IMR-90 (cell line): Measurements from ENCODE around the gene NBPF1. TPM values are rescaled to one million over a fixed set of nuclear protein-coding genes. Genes with fewer than 3 reads are reported as not detected.
A peak's percentile ranks its signal among the peaks of the same experiment; 100 is the strongest.
"Not testable (repeated sequence)": the region's sequence is repeated elsewhere in the genome, so short reads cannot be mapped to it uniquely, and the experiment has no call there.

Source experiments
- ATAC-seq: fragments of 200-7000 bp; cut with Tn5 transposase; 2 replicates; pipeline ENCODE4 v1.9.1; 2020; ENCODE audit warnings: low read depth, mild to moderate bottlenecking, moderate library complexity
- BruUV-seq: library from RNA; stranded (reverse); fragments of 400-500 nt; replicated peaks from 2 replicates; lab custom pipeline; 2021; lab: Mats Ljungman, UMichigan
- CTCF ChIA-PET: fragments of 300-600 bp; formaldehyde crosslinking; extraction: SDS; loops from one replicate; lab custom pipeline; 2021; ENCODE audit warnings: antibody characterized with exemption; lab: Yijun Ruan, JAX
- POLR2A ChIA-PET: fragments of 300-600 bp; sonication (Branson Sonifier 250); formaldehyde crosslinking; loops from one replicate; lab custom pipeline; 2022; ENCODE audit warnings: antibody characterized with exemption; ENCODE audit not compliant: unreplicated experiment; lab: Charles Lee
- DNase-seq: peaks from one replicate; pipeline ENCODE4 v3.0.0; 2013
- H2AFZ ChIP-seq: replicated peaks from 2 replicates; pipeline ENCODE3; 2013; ENCODE audit warnings: low read length, mild to moderate bottlenecking; ENCODE audit not compliant: poor library complexity
- H2AK5ac ChIP-seq: 2 replicates; pipeline ENCODE4 v1.6.1; 2013; ENCODE audit warnings: low read depth, low read length, inconsistent platforms
- H2AK9ac ChIP-seq: replicated peaks from 2 replicates; pipeline ENCODE3; 2013; ENCODE audit warnings: mild to moderate bottlenecking, low read depth, low read length, moderate library complexity; ENCODE audit not compliant: poor library complexity
- H2BK120ac ChIP-seq: 2 replicates; pipeline ENCODE4 v1.6.1; 2013; ENCODE audit warnings: low read depth, low read length, inconsistent platforms
- H2BK15ac ChIP-seq: 3 replicates; pipeline ENCODE4 v1.6.1; 2013; ENCODE audit warnings: low read depth, low read length, inconsistent platforms
- H2BK20ac ChIP-seq: 2 replicates; pipeline ENCODE4 v1.6.1; 2013; ENCODE audit warnings: low read depth, mild to moderate bottlenecking, inconsistent platforms, low read length, moderate library complexity
- H2BK5ac ChIP-seq: 2 replicates; pipeline ENCODE4 v1.6.1; 2013; ENCODE audit warnings: mild to moderate bottlenecking, low read depth, low read length, inconsistent platforms; ENCODE audit not compliant: poor library complexity, severe bottlenecking
- H3K14ac ChIP-seq: replicated peaks from 2 replicates; pipeline ENCODE4 v1.6.1; 2013; ENCODE audit warnings: low read depth, low read length, inconsistent platforms
- H3K18ac ChIP-seq: 2 replicates; pipeline ENCODE4 v1.6.1; 2013; ENCODE audit warnings: low read depth, low read length, control low read depth
- H3K23ac ChIP-seq: 2 replicates; pipeline ENCODE4 v1.6.1; 2013; ENCODE audit warnings: low read depth, low read length, inconsistent platforms
- H3K27ac ChIP-seq: 2 replicates; pipeline ENCODE4 v1.5.1; 2013; ENCODE audit warnings: mild to moderate bottlenecking, control low read depth, low read length; ENCODE audit not compliant: insufficient read depth
- H3K27me3 ChIP-seq: 2 replicates; pipeline ENCODE4 v1.6.1; 2013; ENCODE audit warnings: low read length; ENCODE audit not compliant: control insufficient read depth, insufficient read depth
- H3K36me3 ChIP-seq: 2 replicates; pipeline ENCODE4 v1.6.1; 2013; ENCODE audit warnings: low read length, mixed read lengths; ENCODE audit not compliant: control insufficient read depth, insufficient read depth
- H3K4ac ChIP-seq: 2 replicates; pipeline ENCODE4 v1.6.1; 2013; ENCODE audit warnings: low read depth, low read length, inconsistent platforms
- H3K4me1 ChIP-seq: 2 replicates; pipeline ENCODE4 v1.6.1; 2013; ENCODE audit warnings: low read length, mixed read lengths; ENCODE audit not compliant: control insufficient read depth, insufficient read depth
- H3K4me2 ChIP-seq: 2 replicates; pipeline ENCODE4 v1.6.1; 2013; ENCODE audit warnings: low read depth, mild to moderate bottlenecking, control low read depth, low read length, moderate library complexity
- H3K4me3 ChIP-seq: 2 replicates; pipeline ENCODE4 v1.5.1; 2013; ENCODE audit warnings: low read depth, mild to moderate bottlenecking, control low read depth, low read length, moderate library complexity; ENCODE audit not compliant: insufficient read depth
- H3K56ac ChIP-seq: 2 replicates; pipeline ENCODE4 v1.6.1; 2013; ENCODE audit warnings: low read length, inconsistent platforms; ENCODE audit not compliant: insufficient read depth; ENCODE audit errors: extremely low read depth
- H3K79me1 ChIP-seq, 2 experiments: 2 replicates each; pipeline ENCODE4 v1.6.1; 2013; ENCODE audit warnings: low read length in 2 of 2, inconsistent platforms in 1 of 2, low read depth in 1 of 2
- H3K9ac ChIP-seq: 2 replicates; pipeline ENCODE4 v1.6.1; 2013; ENCODE audit warnings: low read depth, low read length, control low read depth
- H3K9me1 ChIP-seq: 2 replicates; pipeline ENCODE4 v1.6.1; 2013; ENCODE audit warnings: low read length, inconsistent platforms; ENCODE audit not compliant: insufficient read depth
- H3K9me3 ChIP-seq: 2 replicates; pipeline ENCODE4 v1.6.1; 2013; ENCODE audit warnings: low read length; ENCODE audit not compliant: control insufficient read depth, insufficient read depth
- H4K20me1 ChIP-seq: 2 replicates; pipeline ENCODE4 v1.6.1; 2013; ENCODE audit warnings: low read length, inconsistent platforms; ENCODE audit not compliant: insufficient read depth
- H4K5ac ChIP-seq: 2 replicates; pipeline ENCODE4 v1.6.1; 2013; ENCODE audit warnings: mild to moderate bottlenecking, low read depth, low read length, control low read depth
- H4K8ac ChIP-seq, 2 experiments: 2 replicates each; pipeline ENCODE4 v1.6.1; 2013; ENCODE audit warnings: low read depth in 2 of 2, low read length in 2 of 2, control low read depth in 1 of 2, inconsistent platforms in 1 of 2
- H4K91ac ChIP-seq: 2 replicates; pipeline ENCODE4 v1.6.1; 2013; ENCODE audit warnings: low read depth, low read length, inconsistent platforms; ENCODE audit not compliant: insufficient read depth
- WGBS, 2 experiments: methylation state at CpG; one replicate each; pipeline versions ENCODE4 v1.1.5 to v1.1.7; 2013; ENCODE audit warnings: missing lambda C conversion rate in 2 of 2; ENCODE audit not compliant: insufficient read length in 1 of 2; ENCODE audit errors: extremely low coverage in 2 of 2; 5-methylcytosine and 5-hydroxymethylcytosine counted together
- dilution Hi-C: fragments of 300-500 bp; cut with HindIII; formaldehyde crosslinking; loops from one replicate; pipeline ENCODE4 v1.14.3; 2018; ENCODE audit warnings: low sequenced_read_pairs; ENCODE audit not compliant: unreplicated experiment
- in situ Hi-C: fragments of 300-500 bp; cut with MboI; formaldehyde crosslinking; loops from 3 replicates; pipeline ENCODE4 v1.14.3; 2019; ENCODE audit warnings: low sequenced_read_pairs, inconsistent platforms, mixed read lengths
- intact Hi-C: fragments of 100-400 bp; cut with micrococcal nuclease; formaldehyde crosslinking; loops from 2 replicates; pipeline ENCODE4 v1.10.0; 2022
- polyA plus RNA-seq, 3 experiments: library from polyadenylated mRNA; depleted of rRNA; stranded (reverse); fragments of >200 nt; gene quantifications; 2 replicates each; pipeline ENCODE4 v1.2.3, GENCODE V29; 2012; ENCODE audit warnings: low replicate concordance in 1 of 3
- total RNA-seq: library from RNA; depleted of rRNA; stranded (reverse); fragments of >200 nt; gene quantifications from 2 replicates; pipeline ENCODE4 v1.2.3, GENCODE V29; 2012

Gene NBPF1
- total and polyA plus RNA-seq, 2 of the 4 experiments (the other 2 are of a cell fraction): 18.8 to 25.3 TPM

- BruUV-seq: not testable (repeated sequence)
- H3K9ac ChIP-seq: peak overlapping the region; percentile 29
These were observed 1.4 kb downstream of the NBPF1 start for GRCh38 chr1:16611981-16612331.

GRCh38 chr1:16611164-16611563 is 2.2 kb downstream of the NBPF1 start:
- in situ Hi-C loops (loop anchor here (25.0 kb wide), 1 partner anchor 426 kb away; no protein-coding TSS in a partner anchor), intact Hi-C loops (loop anchor here (5.0 kb wide), 1 partner anchor 321 kb away; no protein-coding TSS in a partner anchor)
- H2BK20ac ChIP-seq, H4K20me1 ChIP-seq, H3K27ac ChIP-seq, H2BK5ac ChIP-seq, H4K8ac ChIP-seq, H2AK9ac ChIP-seq, H3K27me3 ChIP-seq, H2AFZ ChIP-seq, H2BK15ac ChIP-seq, ATAC-seq, H3K56ac ChIP-seq, H3K4me3 ChIP-seq, H3K23ac ChIP-seq, DNase-seq, dilution Hi-C loops, H2AK5ac ChIP-seq, H2BK120ac ChIP-seq, H3K4me2 ChIP-seq, H3K9ac ChIP-seq, H3K14ac ChIP-seq, H4K5ac ChIP-seq, H3K4me1 ChIP-seq, H3K4ac ChIP-seq, H3K9me3 ChIP-seq, H3K18ac ChIP-seq, H4K91ac ChIP-seq, BruUV-seq: not testable (repeated sequence)
- Histone ChIP-seq H3K79me1 (peaks cover 29 to 52% of the 10 kb centered on the region in 2 experiments), H3K9me1 (peaks cover 18% of the 10 kb centered on the region), H3K36me3 (peaks cover 18% of the 10 kb centered on the region)
- CTCF ChIA-PET: interaction anchor here (2.5 kb wide), 1 partner anchor 10 kb away, joined by 21 read pairs; no protein-coding TSS in a partner anchor
- POLR2A ChIA-PET: interaction anchor here (1.1 kb wide), 1 partner anchor 10 kb away, joined by 5 read pairs; no protein-coding TSS in a partner anchor
- no CpG with 5 or more reads among the region's 4 CpGs for WGBS, 2 experiments

More at GRCh38 chr1:16611981-16612331, 1.4 kb downstream of the NBPF1 start:
- H4K91ac ChIP-seq, H4K5ac ChIP-seq, H2BK20ac ChIP-seq, H2AFZ ChIP-seq, H3K4me1 ChIP-seq, H3K27me3 ChIP-seq, H2AK5ac ChIP-seq, dilution Hi-C loops, H3K4ac ChIP-seq, H3K14ac ChIP-seq, H2AK9ac ChIP-seq, H4K20me1 ChIP-seq, ATAC-seq, H3K18ac ChIP-seq, H3K27ac ChIP-seq, H3K9me3 ChIP-seq, H2BK5ac ChIP-seq, H3K4me3 ChIP-seq, H2BK120ac ChIP-seq, DNase-seq, H2BK15ac ChIP-seq, H3K56ac ChIP-seq, H4K8ac ChIP-seq: not testable (repeated sequence)
- 79% methylated on average over 6 of the region's 8 CpGs; no CpG with 5 or more reads in 1 of the 2 experiments for WGBS, 2 experiments
- intact Hi-C loops (loop anchor here (5.0 kb wide), 1 partner anchor 320 kb away; no protein-coding TSS in a partner anchor), in situ Hi-C loops (loop anchor here (25.0 kb wide), 1 partner anchor 425 kb away; no protein-coding TSS in a partner anchor)
- H3K9me1 ChIP-seq: peaks cover 14% of the 10 kb centered on the region
- peak overlapping the region; percentile 40; the same call in 1 of the 2 replicates for H3K23ac ChIP-seq
- peaks cover 24 to 47% of the 10 kb centered on the region in 2 experiments for H3K79me1 ChIP-seq
- peaks cover 14% of the 10 kb centered on the region for H3K36me3 ChIP-seq
- POLR2A ChIA-PET: interaction anchor here (1.1 kb wide), 1 partner anchor 9 kb away, joined by 5 read pairs; no protein-coding TSS in a partner anchor
- CTCF ChIA-PET: interaction anchor here (0.7 to 2.5 kb wide), 4 partner anchors 9 to 304 kb away, joined by 3 to 21 read pairs (median 4); no protein-coding TSS in a partner anchor
- H3K4me2 ChIP-seq: peak overlapping the region; percentile 59
